SIG-M5 (cell line): ENCODE measurements around the gene IQSEC1.

Experiments used
- DNase-seq: peaks from one replicate; lab custom pipeline; 2025; lab: John Stamatoyannopoulos, UW

The IQSEC1 gene

GRCh38 chr3:12985148-12985547, 88.1 kb downstream of the IQSEC1 start:
- DNase-seq: no peak

DNA sequence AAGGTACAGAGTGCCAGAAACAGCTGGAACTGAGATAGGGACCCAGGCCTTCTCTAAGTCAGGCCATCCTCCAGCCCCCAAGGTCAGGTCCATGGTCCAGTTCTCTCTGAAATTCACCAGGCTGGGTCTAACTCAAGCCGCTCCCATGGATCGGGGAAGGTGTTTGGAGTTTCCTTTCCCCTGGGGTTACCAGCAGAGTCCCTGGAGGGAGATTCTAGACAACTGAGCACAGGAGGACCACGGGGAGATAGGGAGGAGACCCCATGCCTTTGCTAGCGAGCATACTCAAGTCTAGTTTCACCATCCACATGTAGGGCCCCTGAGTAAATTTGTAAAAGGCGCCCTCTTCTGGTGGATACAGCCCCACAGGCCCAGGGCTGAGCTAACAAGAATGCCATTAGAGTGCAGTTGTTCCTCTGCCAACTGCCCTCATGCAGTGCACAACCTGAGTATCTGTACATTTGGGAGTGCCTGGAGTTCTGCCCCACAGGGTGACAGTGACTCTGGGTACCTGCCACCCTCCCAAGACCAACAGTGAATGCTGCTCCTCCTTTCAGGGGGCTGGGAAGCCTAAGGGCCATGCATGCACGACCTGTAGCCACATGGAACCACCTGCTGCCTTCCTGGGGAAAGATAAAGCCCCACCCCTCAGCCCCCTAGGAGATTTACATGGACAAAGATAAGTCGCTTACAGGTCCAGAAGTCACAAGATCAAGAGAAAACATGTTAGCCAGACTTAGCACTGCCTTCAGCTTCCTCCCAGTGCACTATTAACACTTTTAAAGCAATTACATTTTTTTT, 89.0 kb downstream of the IQSEC1 start:
- DNase-seq: peak; percentile 6

GRCh38 chr3:12983319-12983718, 89.9 kb downstream of the IQSEC1 start:
- DNase-seq: no peak

GRCh38 chr3:12982619-12983101, 90.6 kb downstream of the IQSEC1 start:
- DNase-seq: no peak

DNA sequence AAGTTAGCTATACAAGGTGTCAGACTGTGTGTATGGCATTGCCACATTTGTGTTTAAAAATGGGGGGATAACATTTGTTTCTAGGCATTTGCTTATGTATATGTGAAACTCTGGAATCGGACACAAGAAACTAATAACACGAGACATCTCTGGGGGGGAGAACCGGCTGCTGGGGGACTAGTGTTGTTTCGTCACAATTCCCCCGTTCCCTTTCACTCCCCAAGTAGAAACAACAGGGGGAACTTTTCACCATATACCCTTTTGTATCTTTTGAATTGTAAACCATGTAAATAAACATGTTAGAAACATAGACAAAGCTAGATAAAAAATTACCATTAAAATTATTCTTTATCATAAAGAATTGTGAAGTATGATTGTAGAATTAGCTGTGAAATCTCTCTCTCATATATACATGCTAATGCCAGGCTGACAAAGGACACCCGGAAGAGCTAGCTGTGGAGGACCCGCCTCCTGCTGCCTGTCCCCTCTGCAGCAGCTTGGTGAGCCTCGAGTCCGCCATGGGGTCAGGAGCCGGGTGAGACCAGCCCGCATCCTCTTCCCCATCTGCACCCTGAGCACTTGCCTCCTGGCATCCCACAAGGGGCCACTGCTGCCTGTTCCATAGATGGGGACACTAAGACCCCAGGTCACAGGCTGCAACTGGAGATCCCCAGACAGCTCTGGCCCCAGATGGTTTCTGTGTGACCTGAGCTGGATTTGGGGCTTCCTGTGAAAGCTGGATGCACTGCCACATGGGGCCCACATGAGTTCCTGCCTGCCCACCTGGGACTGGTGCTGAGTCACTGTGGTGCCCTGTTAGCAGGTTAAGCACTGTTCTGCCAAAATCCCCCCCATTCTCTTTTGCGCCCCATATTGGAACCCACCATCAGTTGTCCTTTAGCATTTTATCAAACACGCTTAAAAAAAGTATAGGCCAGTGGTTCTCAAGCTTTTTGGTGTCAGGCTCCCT, 91.6 kb downstream of the IQSEC1 start:
- no peak for DNase-seq

DNA sequence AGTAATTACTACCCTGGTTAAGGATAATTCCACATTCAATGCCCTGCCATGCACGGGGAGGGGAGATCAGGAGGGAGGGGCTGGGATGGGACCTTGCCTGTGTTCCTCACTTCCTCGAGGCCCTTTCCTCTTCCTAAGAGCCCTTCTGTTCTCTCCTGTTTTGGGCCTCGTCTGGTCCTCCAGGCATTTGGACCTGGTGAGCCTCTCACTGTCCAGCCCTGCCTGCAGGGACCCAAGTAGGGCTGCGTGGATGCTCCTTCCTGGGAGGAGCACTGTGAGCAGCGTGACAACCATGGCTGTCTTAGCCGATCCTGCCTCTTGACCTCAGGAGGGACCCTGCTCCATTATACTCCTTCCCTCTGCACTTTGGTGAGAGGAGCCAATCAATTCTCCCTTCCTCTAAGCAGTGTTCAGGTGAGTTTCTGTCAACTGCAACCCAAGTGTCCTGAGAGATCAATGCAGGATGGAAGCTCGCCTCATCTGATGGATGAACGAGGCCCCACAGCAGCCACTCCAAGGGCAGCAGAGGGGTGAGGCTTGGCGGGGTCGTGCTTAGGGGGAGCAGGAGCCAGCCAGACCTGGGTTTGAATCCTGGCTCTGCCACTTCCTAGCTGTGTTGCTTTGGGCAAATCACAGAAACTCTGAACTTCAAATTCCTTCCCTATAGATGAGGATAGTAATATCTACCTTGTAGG, 92.5 kb downstream of the IQSEC1 start:
- no peak for DNase-seq

DNA sequence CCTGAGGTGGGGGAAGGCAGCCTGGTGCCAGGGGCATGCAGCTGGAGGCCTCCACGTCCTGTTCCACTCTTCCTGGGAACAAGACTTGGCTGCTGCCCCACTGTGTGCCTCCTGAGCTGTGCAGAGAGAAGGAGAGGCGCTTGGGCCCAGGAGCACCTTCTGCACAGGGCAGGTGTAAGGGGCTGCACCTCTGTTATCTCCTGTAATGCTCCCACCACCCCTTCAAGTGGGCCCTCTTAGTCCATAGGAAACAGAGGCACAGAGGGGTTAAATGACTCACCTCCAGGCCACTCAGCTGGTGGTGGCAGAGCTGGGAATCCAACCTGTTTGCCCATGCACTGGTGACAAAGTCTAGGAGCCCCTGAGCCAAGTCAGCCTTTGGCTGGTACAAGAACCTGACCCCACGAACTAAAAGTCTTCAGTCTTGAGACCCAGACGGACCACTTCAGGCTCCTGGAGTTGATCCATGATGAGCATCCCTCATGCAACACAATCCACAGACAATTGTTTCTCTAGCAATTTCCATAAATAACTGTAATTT, 93.2 kb downstream of the IQSEC1 start:
- DNase-seq: no peak

DNA sequence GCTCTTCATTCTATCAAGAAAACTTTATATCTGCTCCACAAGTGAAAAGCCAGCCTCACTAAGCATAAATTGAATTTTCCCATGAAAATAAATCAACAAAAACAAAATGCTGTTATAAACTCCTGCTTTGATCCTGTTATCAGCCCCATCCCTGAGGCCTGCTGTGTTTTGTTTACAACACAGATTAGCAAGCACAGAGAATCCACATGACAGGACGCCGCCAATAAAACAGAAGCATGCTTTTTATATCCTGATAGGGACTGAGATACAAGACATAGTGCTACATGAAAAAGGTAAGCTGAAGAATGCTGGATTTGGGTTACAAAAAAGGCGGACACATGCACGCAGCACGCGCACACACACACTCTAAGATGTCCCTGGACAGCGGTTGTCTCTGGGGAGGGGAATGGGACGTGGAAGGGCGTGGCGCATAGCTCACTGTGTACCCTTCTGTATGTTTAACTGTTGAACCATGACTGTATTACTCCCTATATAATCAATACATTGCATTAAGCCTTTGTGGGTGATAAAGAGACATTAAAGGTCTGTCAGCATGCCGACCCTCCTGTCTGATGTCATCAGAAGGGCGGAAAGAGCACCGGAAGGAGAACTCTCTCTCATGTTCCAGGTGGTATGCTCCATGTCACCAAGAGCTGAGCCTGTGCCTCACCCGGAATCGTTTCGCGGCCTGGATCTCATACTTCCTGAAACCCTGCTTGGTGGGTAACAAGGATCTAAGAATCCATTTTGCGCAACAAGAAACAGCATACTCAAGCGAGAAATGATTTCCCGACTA, 93.9 kb downstream of the IQSEC1 start:
- no peak for DNase-seq

- no peak for DNase-seq
Measured at GRCh38 chr3:12978682-12979081, 94.5 kb downstream of the IQSEC1 start.

- no peak for DNase-seq
Measured at GRCh38 chr3:12977117-12977808, 96.0 kb downstream of the IQSEC1 start.

DNA sequence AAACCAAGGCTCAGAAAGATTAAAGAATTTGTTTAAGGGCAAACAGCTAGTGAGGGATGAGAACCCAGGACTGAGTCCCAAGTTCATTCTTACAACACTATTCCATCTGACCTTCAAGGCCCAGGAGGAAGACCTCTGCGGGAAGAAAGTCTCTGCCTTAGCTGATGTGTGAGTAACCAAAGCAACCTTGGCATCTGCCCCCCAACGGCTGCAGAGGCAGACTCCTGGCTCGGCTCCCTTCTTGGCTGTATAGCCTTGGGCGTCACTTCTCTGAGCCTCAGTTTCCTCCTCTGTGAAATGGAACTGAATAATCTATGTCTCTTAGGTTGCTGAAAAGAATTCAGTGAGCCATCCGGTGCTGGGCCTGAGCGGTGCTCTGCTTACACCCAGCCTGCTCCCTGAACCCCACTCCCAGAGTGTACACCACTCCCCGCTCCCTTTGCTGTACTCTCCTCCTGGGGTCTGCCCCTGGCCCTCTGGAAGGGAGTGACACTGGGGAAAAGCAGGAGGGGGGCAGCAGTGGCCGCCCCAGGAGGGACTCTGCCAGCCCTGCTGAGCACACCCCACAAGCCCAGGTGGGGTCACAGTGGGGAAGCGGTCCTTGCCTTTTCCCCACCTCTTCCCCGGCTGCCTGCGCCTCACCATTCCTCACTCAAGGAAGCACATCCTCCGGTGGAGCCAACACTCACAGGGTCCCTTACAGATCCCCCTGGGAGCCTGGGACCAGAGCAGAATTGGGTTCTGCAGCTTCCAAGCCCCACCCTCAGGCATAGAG, 97.3 kb downstream of the IQSEC1 start:
- no peak for DNase-seq

DNA sequence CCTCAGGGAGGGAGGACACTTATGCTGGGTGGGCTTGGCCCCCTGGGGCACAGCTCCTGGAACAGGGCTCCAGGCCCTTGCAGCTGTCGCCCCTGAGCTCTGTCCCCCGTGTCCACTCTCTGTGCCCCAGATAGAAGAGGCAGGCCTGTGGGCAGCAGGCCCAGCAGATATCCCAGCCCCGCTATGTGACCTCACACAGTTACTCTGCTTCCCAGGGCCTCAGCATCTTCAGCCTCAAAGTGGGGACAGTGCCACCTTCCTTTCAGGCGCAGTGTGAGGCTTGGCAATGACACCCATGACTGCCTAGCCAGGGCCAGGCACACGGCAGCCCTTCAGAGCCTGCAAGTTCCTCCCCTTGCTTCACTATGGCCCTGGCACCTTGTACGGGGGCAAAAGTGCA, 98.4 kb downstream of the IQSEC1 start:
- no peak for DNase-seq

GRCh38 chr3:12974334-12974733, 98.9 kb downstream of the IQSEC1 start:
- DNase-seq: no peak

- no peak for DNase-seq
Measured at GRCh38 chr3:12973827-12974226, 99.4 kb downstream of the IQSEC1 start.

DNA sequence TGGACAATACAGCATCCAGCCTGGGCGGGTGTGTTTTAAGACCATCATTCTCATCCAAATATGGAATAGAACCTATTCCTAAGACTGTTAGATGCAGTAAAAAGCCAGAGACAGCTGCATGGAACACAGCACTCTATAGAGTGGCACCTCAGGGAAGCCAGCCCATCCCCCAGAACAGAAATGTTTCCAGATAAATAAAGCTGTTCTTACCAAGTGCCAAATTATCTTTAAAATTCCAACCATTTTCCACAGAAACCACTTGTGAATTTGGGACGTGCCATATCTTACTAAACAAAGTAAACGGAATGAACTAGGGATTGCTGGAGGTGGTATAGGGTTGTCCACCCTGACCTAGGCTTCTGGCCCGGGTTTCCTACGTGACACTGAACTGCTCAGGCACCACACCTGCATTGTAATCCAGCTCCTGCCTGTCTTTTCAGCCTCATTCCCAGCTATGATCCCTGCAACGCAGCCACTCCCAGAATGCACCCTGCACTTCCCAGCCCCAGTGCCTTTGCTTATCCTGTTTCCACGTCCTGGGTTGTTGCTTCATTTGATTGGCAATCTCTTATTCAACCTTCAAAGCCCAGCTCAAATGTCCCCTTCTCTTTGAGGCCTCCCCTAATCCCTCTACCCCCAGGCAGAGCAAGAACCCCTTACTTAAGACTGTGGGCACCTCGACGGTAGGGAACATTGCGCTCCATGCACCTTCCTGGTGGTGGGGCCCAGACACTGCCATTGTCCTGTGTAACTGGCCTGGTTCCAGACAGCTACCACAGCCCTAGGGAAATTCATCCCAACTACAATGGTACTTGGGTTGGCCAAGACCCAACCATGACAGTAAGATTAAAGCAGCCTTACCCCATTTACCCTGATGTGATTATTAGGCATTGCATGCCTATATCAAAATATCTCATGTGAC, 100.2 kb downstream of the IQSEC1 start:
- no peak for DNase-seq

GRCh38 chr3:12972043-12972442, 101.2 kb downstream of the IQSEC1 start:
- no peak for DNase-seq

DNA sequence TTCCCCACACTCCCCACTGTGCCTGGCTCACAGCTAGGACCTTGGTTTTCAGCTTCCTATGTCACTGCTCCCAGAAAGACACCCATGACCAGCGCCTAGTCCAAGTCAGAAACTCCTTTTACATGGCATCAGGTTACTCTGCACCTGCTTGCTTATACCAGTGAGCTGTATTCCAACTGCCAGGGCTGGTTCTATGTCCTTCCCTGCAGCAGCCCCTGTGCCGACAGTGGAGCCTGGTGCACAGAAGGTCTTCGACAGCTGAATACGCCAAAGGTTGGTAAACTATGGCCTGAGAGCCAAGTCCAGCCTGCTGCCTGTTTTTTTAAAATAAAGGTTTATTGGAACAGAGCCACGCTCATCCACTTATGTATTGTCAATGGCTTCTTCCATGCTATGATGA, 102.5 kb downstream of the IQSEC1 start:
- no peak for DNase-seq

DNA sequence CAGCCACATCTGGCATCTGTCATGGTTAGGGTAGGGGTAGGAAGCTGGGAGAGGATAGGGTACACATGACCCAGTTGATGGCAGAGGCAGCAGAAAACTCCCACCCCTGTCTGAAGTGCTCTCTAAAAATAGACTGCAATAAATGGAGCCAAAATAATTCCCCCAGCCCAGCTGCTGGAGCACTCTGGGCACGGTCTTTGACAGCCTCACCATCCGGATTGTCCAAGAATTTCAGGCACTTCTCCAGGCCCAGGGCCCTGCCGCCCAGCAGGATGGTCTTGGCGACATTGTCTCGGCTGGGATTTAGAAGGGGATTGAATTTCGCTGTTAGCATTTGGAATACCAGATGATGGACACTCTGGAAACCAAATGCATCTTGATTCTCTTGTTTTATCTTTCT, 103.7 kb downstream of the IQSEC1 start:
- DNase-seq: no peak

GRCh38 chr3:12968541-12968940, 104.7 kb downstream of the IQSEC1 start:
- no peak for DNase-seq
